PC-3 (cell line): ENCODE measurements around the gene RNF130.

ENCODE experiments used
- EZH2 ChIP-seq: fragments of 300-600 bp; sonication (generic); IDR thresholded peaks from one replicate; pipeline ENCODE4 v1.6.1; 2017; ENCODE audit warnings: antibody characterized with exemption, mild to moderate bottlenecking, low read length; ENCODE audit not compliant: unreplicated experiment
- TF ChIP-seq, protein P1 (sequence below): fragments of 300-600 bp; sonication (generic); conservative IDR thresholded peaks from 2 replicates; pipeline ENCODE4 v1.5.1; 2017; ENCODE audit warnings: antibody characterized with exemption, low read depth, mild to moderate bottlenecking, low read length

DNA sequence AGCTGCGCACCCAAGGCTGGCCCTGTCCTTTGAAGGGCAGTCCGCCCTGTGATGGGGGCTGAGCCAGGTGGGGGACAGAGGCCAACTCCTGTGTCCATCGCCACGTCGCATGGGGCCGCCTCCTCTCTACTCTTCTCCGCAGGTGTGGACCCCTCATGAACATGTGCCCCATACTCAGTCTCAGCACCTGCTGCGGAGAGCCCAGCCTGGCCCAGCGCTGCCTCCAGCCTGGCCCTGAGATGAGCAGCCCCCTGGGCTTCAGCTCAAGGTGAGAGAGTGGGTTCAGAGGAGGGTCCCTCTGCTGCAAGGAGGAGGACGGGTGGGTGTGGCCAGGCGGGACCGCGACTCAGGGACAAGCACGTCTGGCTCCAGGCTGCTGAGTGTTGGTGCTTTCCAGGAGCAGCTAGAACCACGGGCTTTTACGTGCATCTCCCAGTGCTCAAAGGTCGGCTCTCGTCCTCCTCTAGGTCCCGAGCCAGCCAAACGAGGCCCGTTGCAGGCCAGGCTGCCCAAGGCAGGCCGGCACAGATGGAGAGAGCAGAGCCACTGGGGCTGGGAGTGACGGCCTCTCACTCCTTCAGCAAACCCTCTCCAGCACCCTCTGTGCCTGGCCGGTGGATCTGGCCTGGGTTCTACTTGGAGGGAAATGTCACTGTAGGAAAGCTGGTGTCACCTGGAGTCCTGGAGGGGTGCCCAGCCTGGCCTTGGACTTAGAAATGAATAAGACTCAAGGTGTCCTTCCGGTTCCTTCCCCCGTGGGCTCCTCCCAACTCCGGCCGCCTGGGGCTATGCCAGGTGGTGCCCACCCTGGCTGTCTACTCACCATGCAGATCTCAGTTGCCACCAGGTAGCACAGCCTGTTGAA is 48.9 kb upstream of the RNF130 start:
- TF ChIP-seq, protein P1, sequence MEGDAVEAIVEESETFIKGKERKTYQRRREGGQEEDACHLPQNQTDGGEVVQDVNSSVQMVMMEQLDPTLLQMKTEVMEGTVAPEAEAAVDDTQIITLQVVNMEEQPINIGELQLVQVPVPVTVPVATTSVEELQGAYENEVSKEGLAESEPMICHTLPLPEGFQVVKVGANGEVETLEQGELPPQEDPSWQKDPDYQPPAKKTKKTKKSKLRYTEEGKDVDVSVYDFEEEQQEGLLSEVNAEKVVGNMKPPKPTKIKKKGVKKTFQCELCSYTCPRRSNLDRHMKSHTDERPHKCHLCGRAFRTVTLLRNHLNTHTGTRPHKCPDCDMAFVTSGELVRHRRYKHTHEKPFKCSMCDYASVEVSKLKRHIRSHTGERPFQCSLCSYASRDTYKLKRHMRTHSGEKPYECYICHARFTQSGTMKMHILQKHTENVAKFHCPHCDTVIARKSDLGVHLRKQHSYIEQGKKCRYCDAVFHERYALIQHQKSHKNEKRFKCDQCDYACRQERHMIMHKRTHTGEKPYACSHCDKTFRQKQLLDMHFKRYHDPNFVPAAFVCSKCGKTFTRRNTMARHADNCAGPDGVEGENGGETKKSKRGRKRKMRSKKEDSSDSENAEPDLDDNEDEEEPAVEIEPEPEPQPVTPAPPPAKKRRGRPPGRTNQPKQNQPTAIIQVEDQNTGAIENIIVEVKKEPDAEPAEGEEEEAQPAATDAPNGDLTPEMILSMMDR = no peak
- TF ChIP-seq EZH2 = no peak
